Calu3 (cell line): ENCODE data around the gene SLC29A3. TPM values are rescaled to one million over a fixed set of nuclear protein-coding genes. Genes with fewer than 3 reads are reported as not detected.

Experiments used
- BruUV-seq: library from RNA; stranded (reverse); fragments of 400-500 nt; replicated peaks from 2 replicates; lab custom pipeline; 2021; lab: Mats Ljungman, UMichigan
- CTCF ChIA-PET: fragments of 300-600 bp; sonication (Branson Sonifier 250); formaldehyde crosslinking; loops from one replicate; lab custom pipeline; 2022; ENCODE audit warnings: antibody characterized with exemption; lab: Charles Lee
- DNase-seq: peaks from one replicate; pipeline ENCODE4 v3.0.0; 2022
- H3K27ac Mint-ChIP-seq: one replicate; pipeline ENCODE4 v1.8.0; 2022; ENCODE audit warnings: mixed read lengths; ENCODE audit not compliant: unreplicated experiment
- H3K27me3 Mint-ChIP-seq: one replicate; pipeline ENCODE4 v1.8.0; 2022; ENCODE audit warnings: mixed read lengths; ENCODE audit not compliant: unreplicated experiment
- H3K36me3 Mint-ChIP-seq: one replicate; pipeline ENCODE4 v1.8.0; 2022; ENCODE audit warnings: mild to moderate bottlenecking, moderate library complexity, mixed read lengths; ENCODE audit not compliant: insufficient read depth, unreplicated experiment
- H3K4me1 Mint-ChIP-seq: one replicate; pipeline ENCODE4 v1.8.0; 2022; ENCODE audit warnings: mild to moderate bottlenecking, low read depth, mixed read lengths; ENCODE audit not compliant: unreplicated experiment
- H3K4me3 Mint-ChIP-seq: one replicate; pipeline ENCODE4 v1.8.0; 2022; ENCODE audit warnings: mild to moderate bottlenecking, low read depth, moderate library complexity, mixed read lengths; ENCODE audit not compliant: unreplicated experiment
- H3K9me3 Mint-ChIP-seq: one replicate; pipeline ENCODE4 v1.8.0; 2022; ENCODE audit warnings: low read depth, mixed read lengths; ENCODE audit not compliant: unreplicated experiment
- CTCF ChIP-seq: fragments of 200-600 bp; IDR thresholded peaks from one replicate; pipeline ENCODE4 v1.8.0; 2022; ENCODE audit warnings: antibody characterized with exemption; ENCODE audit not compliant: unreplicated experiment
- intact Hi-C: fragments of 100-400 bp; cut with micrococcal nuclease; formaldehyde crosslinking; loops from one replicate; pipeline ENCODE4 v1.10.0; 2022; ENCODE audit not compliant: unreplicated experiment
- total RNA-seq: library from RNA; stranded (reverse); gene quantifications from 2 replicates; pipeline ENCODE4 v1.2.3, GENCODE V29; 2022

SLC29A3 gene
- total RNA-seq, 1 experiment from 2014 or later: 5.9 TPM

GRCh38 chr10:71388583-71389310 lies 69.7 kb downstream of the SLC29A3 start:
- BruUV-seq: no TSS peak
- no peak for TF ChIP-seq CTCF
- DNase-seq: no peak
- Mint-ChIP-seq H3K36me3 (no peaks in the 10 kb centered on the region), H3K27ac (no peak overlapping the region), H3K27me3 (peaks cover 86% of the 10 kb centered on the region), H3K4me3 (no peak overlapping the region), H3K4me1 (no peaks in the 10 kb centered on the region), H3K9me3 (no peaks in the 10 kb centered on the region)
- intact Hi-C loops: loop anchor here (10.0 kb wide), 1 partner anchor 316 kb away; no protein-coding TSS in a partner anchor
- CTCF ChIA-PET: interaction anchor here (0.6 kb wide), 1 partner anchor 9 kb away, joined by 3 read pairs; no protein-coding TSS in a partner anchor

- H3K9me3 Mint-ChIP-seq: no peaks in the 10 kb centered on the region
- no peaks in the 10 kb centered on the region for H3K36me3 Mint-ChIP-seq
- no peaks in the 10 kb centered on the region for H3K4me1 Mint-ChIP-seq
- no peak for TF ChIP-seq CTCF
- BruUV-seq: no TSS peak
- CTCF ChIA-PET: interaction anchor here (0.6 kb wide), 1 partner anchor 8 kb away, joined by 3 read pairs; no protein-coding TSS in a partner anchor
- H3K4me3 Mint-ChIP-seq: no peak overlapping the region
- no peak overlapping the region for H3K27ac Mint-ChIP-seq
- intact Hi-C loops: loop anchor here (10.0 kb wide), 1 partner anchor 315 kb away; no protein-coding TSS in a partner anchor
- no peak for DNase-seq
- peaks cover 98% of the 10 kb centered on the region for H3K27me3 Mint-ChIP-seq
These were observed 70.9 kb downstream of the SLC29A3 start for GRCh38 chr10:71389768-71390460.

GRCh38 chr10:71390461-71390835 lies 71.4 kb downstream of the SLC29A3 start:
- no peak overlapping the region for H3K27ac Mint-ChIP-seq
- CTCF ChIA-PET: no interaction called here
- DNase-seq: no peak
- peaks cover 100% of the 10 kb centered on the region for H3K27me3 Mint-ChIP-seq
- H3K4me1 Mint-ChIP-seq: no peaks in the 10 kb centered on the region
- TF ChIP-seq CTCF: no peak
- no peaks in the 10 kb centered on the region for H3K36me3 Mint-ChIP-seq
- intact Hi-C loops: no loop called here
- no TSS peak for BruUV-seq
- no peak overlapping the region for H3K4me3 Mint-ChIP-seq
- H3K9me3 Mint-ChIP-seq: no peaks in the 10 kb centered on the region

- no TSS peak for BruUV-seq
- Mint-ChIP-seq H3K27ac (no peak overlapping the region), H3K36me3 (no peaks in the 10 kb centered on the region), H3K4me3 (no peak overlapping the region), H3K27me3 (peaks cover 100% of the 10 kb centered on the region), H3K9me3 (no peaks in the 10 kb centered on the region), H3K4me1 (no peaks in the 10 kb centered on the region)
- CTCF ChIA-PET: no interaction called here
- intact Hi-C loops: no loop called here
- no peak for TF ChIP-seq CTCF
- DNase-seq: no peak
These were observed 72.0 kb downstream of the SLC29A3 start for GRCh38 chr10:71390921-71391690.
